Endothelial cell of umbilical vein (primary cell): ENCODE results near the gene HABP2. TPM values are rescaled to one million over a fixed set of nuclear protein-coding genes. Genes with fewer than 3 reads are reported as not detected.

ENCODE experiments used
- BruUV-seq: library from RNA; stranded (reverse); fragments of 400-500 nt; replicated peaks from 2 replicates; lab custom pipeline; 2021; lab: Mats Ljungman, UMichigan
- CTCF ChIA-PET: fragments of 300-600, 350-600 bp; sonication (Branson Sonifier 250); formaldehyde crosslinking; loops from one replicate; lab custom pipeline; 2021; ENCODE audit warnings: antibody characterized with exemption, inconsistent platforms; lab: Charles Lee
- POLR2A ChIA-PET: fragments of 300-600, 350-600 bp; sonication (Branson Sonifier 250); formaldehyde crosslinking; loops from one replicate; lab custom pipeline; 2021; ENCODE audit warnings: antibody characterized with exemption, inconsistent platforms; lab: Charles Lee
- DNase-seq: peaks from one replicate; pipeline ENCODE4 v3.0.0-alpha.2; 2011; ENCODE audit warnings: low read depth, low spot score
- FAIRE-seq: peaks from 2 replicates; lab custom pipeline; 2011; peaks lifted over from hg19 to GRCh38; lab: Jason Lieb, UNC
- H2AFZ ChIP-seq: 2 replicates; pipeline ENCODE4 v1.6.0; 2012; ENCODE audit warnings: low read depth, low read length, control low read depth, inconsistent platforms
- H3K27ac ChIP-seq: 2 replicates; pipeline ENCODE4 v1.5.1; 2011; ENCODE audit warnings: low read depth, mild to moderate bottlenecking, control low read depth, low read length, moderate library complexity; ENCODE audit not compliant: insufficient read depth
- H3K27me3 ChIP-seq, 2 experiments: 2 replicates each; pipeline versions ENCODE4 v1.6.0 to v1.6.1; 2011; ENCODE audit warnings: low read length in 2 of 2, mixed read lengths in 1 of 2; ENCODE audit not compliant: control insufficient read depth in 2 of 2, insufficient read depth in 2 of 2
- H3K36me3 ChIP-seq, 2 experiments: 2 replicates in 1 of 2; 3 replicates in 1 of 2; pipeline ENCODE4 v1.5.1; 2011; ENCODE audit warnings: low read length in 2 of 2, mild to moderate bottlenecking in 1 of 2, moderate library complexity in 1 of 2; ENCODE audit not compliant: control insufficient read depth in 2 of 2, insufficient read depth in 2 of 2; ENCODE audit errors: extremely low read depth in 1 of 2
- H3K4me1 ChIP-seq: 3 replicates; pipeline ENCODE4 v1.5.1; 2011; ENCODE audit warnings: mild to moderate bottlenecking, low read length; ENCODE audit not compliant: control insufficient read depth, insufficient read depth; ENCODE audit errors: extremely low read depth
- H3K4me2 ChIP-seq: 2 replicates; pipeline ENCODE4 v1.6.1; 2011; ENCODE audit warnings: low read length, control low read depth, mixed read lengths; ENCODE audit not compliant: insufficient read depth
- H3K4me3 ChIP-seq, 3 experiments: fragments of 200-600 bp in 1 of 3; sonication (generic), shearing (Covaris generic) in 1 of 3; replicated peaks in 1 of 3; 2 replicates each; pipeline ENCODE4 v1.5.1; 2011 to 2016; ENCODE audit warnings: control low read depth in 3 of 3, low read length in 3 of 3, mild to moderate bottlenecking in 2 of 3, inconsistent platforms in 1 of 3, low read depth in 1 of 3, moderate library complexity in 1 of 3; ENCODE audit not compliant: insufficient read depth in 1 of 3
- H3K79me2 ChIP-seq: 2 replicates; pipeline ENCODE4 v1.6.0; 2012; ENCODE audit warnings: low read length, inconsistent platforms; ENCODE audit not compliant: control insufficient read depth, insufficient read depth
- H3K9ac ChIP-seq: replicated peaks from 2 replicates; pipeline ENCODE3; 2011; ENCODE audit warnings: low read length, control low read depth; ENCODE audit not compliant: insufficient read depth; ENCODE audit errors: extremely low read depth
- H3K9me1 ChIP-seq: replicated peaks from 3 replicates; pipeline ENCODE4 v1.6.0; 2011; ENCODE audit warnings: mild to moderate bottlenecking, low read length; ENCODE audit not compliant: control insufficient read depth, insufficient read depth; ENCODE audit errors: extremely low read depth
- H3K9me3 ChIP-seq: replicated peaks from 2 replicates; pipeline ENCODE4 v1.5.1; 2012; ENCODE audit warnings: low read length, inconsistent platforms; ENCODE audit not compliant: control insufficient read depth, insufficient read depth
- H4K20me1 ChIP-seq: replicated peaks from 2 replicates; pipeline ENCODE3; 2011; ENCODE audit warnings: mild to moderate bottlenecking, low read length; ENCODE audit not compliant: control insufficient read depth, insufficient read depth; ENCODE audit errors: extremely low read depth
- EZH2 ChIP-seq: IDR thresholded peaks from 2 replicates; pipeline ENCODE4 v1.6.1; 2012; ENCODE audit warnings: borderline replicate concordance, low read depth, mild to moderate bottlenecking, moderate library complexity, low read length, inconsistent platforms; ENCODE audit not compliant: severe bottlenecking
- FOS ChIP-seq: IDR thresholded peaks from 2 replicates; pipeline ENCODE4 v1.6.1; 2011; ENCODE audit warnings: mild to moderate bottlenecking, low read length, moderate library complexity, borderline replicate concordance; ENCODE audit not compliant: insufficient read depth
- GATA2 ChIP-seq: IDR thresholded peaks from 2 replicates; pipeline ENCODE4 v1.7.0; 2011; ENCODE audit warnings: low read depth, mild to moderate bottlenecking, moderate library complexity, mixed read lengths, low read length; ENCODE audit not compliant: insufficient read length, insufficient read depth
- JUN ChIP-seq: IDR thresholded peaks from 2 replicates; pipeline ENCODE4 v1.6.1; 2011; ENCODE audit warnings: borderline replicate concordance, low read depth; ENCODE audit not compliant: insufficient read length, insufficient read depth
- MYC ChIP-seq: IDR thresholded peaks from one replicate; pipeline ENCODE4 v1.6.1; 2011; ENCODE audit warnings: mild to moderate bottlenecking, low read depth, low read length
- POLR2A ChIP-seq: IDR thresholded peaks from 2 replicates; pipeline ENCODE4 v1.6.1; 2012; ENCODE audit warnings: low read depth, mild to moderate bottlenecking, control low read depth, low read length
- POLR2AphosphoS5 ChIP-seq: IDR thresholded peaks from 2 replicates; pipeline ENCODE4 v1.6.1; 2012; ENCODE audit warnings: low read depth, mild to moderate bottlenecking, control low read depth, low read length, moderate library complexity; ENCODE audit not compliant: insufficient read depth
- dilution Hi-C: fragments of 300-500 bp; cut with MboI; formaldehyde crosslinking; loops from one replicate; pipeline ENCODE4 v1.15.0; 2019; ENCODE audit warnings: low sequenced_read_pairs; ENCODE audit not compliant: extremely low pct_ligation_motif_present
- intact Hi-C: fragments of 100-400 bp; cut with micrococcal nuclease; formaldehyde crosslinking; loops from one replicate; pipeline ENCODE4 v1.10.0; 2022
- polyA plus RNA-seq, 4 experiments: library from polyadenylated mRNA; depleted of rRNA in 3 of 4; stranded (reverse) in 3 of 4; unstranded in 1 of 4; fragments of >200 nt; gene quantifications; 2 replicates each; pipeline versions ENCODE4 v1.2.1 to v1.2.3, GENCODE V29; 2011 to 2012; ENCODE audit warnings: missing spikeins in 1 of 4
- total RNA-seq: library from RNA; stranded (reverse); gene quantifications from 2 replicates; pipeline ENCODE4 v1.2.3, GENCODE V29; 2021
- TF ChIP-seq, protein P1 (sequence below): IDR thresholded peaks from 2 replicates; pipeline ENCODE4 v1.6.1; 2011; ENCODE audit not compliant: insufficient read depth, insufficient read length
- TF ChIP-seq, protein P2 (sequence below), 2 donors: IDR thresholded peaks; 1 replicate in 1 of 2; 2 replicates in 1 of 2; pipeline ENCODE4 v1.5.1; 2011; ENCODE audit warnings: low read length in 2 of 2, mild to moderate bottlenecking in 2 of 2, moderate library complexity in 2 of 2, control low read depth in 1 of 2, inconsistent platforms in 1 of 2, low read depth in 1 of 2; ENCODE audit not compliant: insufficient read depth in 1 of 2; ENCODE audit errors: extremely low read depth in 1 of 2

Gene HABP2
- total and polyA plus RNA-seq, 2 donors (not counting 3 experiments of a cell fraction or from before 2014, with no cell fraction given) = 0.04 TPM; not detected in 1

GRCh38 chr10:113618338-113618737 lies 65.5 kb downstream of the HABP2 start:
- TF ChIP-seq MYC (no peak), EZH2 (no peak), POLR2A (no peak), POLR2AphosphoS5 (no peak), FOS (no peak), GATA2 (no peak), JUN (no peak)
- TF ChIP-seq, protein P1, sequence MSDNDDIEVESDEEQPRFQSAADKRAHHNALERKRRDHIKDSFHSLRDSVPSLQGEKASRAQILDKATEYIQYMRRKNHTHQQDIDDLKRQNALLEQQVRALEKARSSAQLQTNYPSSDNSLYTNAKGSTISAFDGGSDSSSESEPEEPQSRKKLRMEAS = no peak
- POLR2A ChIA-PET = no interaction called here
- Histone ChIP-seq H4K20me1 (no peaks in the 10 kb centered on the region), H3K27me3 (peaks cover 2 to 19% of the 10 kb centered on the region in 2 experiments), H3K9me1 (no peaks in the 10 kb centered on the region), H3K4me2 (no peak overlapping the region), H2AFZ (no peak overlapping the region), H3K27ac (no peak overlapping the region), H3K4me3 (no peak overlapping the region), H3K9me3 (no peaks in the 10 kb centered on the region), H3K4me1 (no peaks in the 10 kb centered on the region), H3K79me2 (no peaks in the 10 kb centered on the region), H3K9ac (no peak overlapping the region), H3K36me3 (no peaks in the 10 kb centered on the region)
- CTCF ChIA-PET = no interaction called here
- intact Hi-C loops (no loop called here), dilution Hi-C loops (no loop called here)
- FAIRE-seq (no peak), DNase-seq (no peak)
- no TSS peak for BruUV-seq

DNA sequence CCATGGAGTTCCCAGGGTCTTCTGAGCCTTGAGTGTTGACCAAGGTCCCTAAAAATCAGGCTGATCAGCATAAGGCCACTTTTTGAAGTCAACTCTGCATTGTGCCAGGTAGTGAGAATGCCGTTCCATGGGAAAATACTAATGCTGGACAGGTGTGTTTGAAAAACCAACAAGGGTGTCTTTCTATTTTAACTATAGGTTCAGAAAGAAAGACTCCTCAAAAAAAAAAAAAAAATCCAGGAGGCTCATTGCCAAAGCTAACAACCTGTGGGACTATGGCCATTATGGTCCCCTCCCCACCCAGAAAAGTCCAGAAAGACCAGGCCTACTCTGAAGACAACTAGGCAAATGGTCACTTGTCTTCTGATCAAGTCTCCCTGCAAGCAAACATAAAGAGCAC lies 66.5 kb downstream of the HABP2 start:
- no peaks in the 10 kb centered on the region for H3K4me1 ChIP-seq
- intact Hi-C loops (no loop called here), dilution Hi-C loops (no loop called here)
- H3K27ac ChIP-seq = no peak overlapping the region
- DNase-seq (no peak), FAIRE-seq (no peak)
- no peak overlapping the region for H3K4me2 ChIP-seq
- peaks cover 2 to 19% of the 10 kb centered on the region in 2 experiments for H3K27me3 ChIP-seq
- TF ChIP-seq JUN = no peak
- TF ChIP-seq POLR2A = no peak
- no peak for TF ChIP-seq MYC
- TF ChIP-seq, protein P1 = no peak
- no peak for TF ChIP-seq POLR2AphosphoS5
- TF ChIP-seq GATA2 = no peak
- TF ChIP-seq FOS = no peak
- TF ChIP-seq, protein P2, sequence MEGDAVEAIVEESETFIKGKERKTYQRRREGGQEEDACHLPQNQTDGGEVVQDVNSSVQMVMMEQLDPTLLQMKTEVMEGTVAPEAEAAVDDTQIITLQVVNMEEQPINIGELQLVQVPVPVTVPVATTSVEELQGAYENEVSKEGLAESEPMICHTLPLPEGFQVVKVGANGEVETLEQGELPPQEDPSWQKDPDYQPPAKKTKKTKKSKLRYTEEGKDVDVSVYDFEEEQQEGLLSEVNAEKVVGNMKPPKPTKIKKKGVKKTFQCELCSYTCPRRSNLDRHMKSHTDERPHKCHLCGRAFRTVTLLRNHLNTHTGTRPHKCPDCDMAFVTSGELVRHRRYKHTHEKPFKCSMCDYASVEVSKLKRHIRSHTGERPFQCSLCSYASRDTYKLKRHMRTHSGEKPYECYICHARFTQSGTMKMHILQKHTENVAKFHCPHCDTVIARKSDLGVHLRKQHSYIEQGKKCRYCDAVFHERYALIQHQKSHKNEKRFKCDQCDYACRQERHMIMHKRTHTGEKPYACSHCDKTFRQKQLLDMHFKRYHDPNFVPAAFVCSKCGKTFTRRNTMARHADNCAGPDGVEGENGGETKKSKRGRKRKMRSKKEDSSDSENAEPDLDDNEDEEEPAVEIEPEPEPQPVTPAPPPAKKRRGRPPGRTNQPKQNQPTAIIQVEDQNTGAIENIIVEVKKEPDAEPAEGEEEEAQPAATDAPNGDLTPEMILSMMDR (IDR thresholded peaks at IDR 0.05; ENCODE audit: extremely low read depth in 1 of 2, insufficient read depth in 1 of 2, low read depth in 1 of 2, low read length in 2 of 2) = no peak
- no peak for TF ChIP-seq EZH2
- H3K9me3 ChIP-seq = no peaks in the 10 kb centered on the region
- no peak overlapping the region for H3K9ac ChIP-seq
- no peaks in the 10 kb centered on the region for H3K79me2 ChIP-seq
- no TSS peak for BruUV-seq
- no peaks in the 10 kb centered on the region for H4K20me1 ChIP-seq
- ChIA-PET POLR2A (no interaction called here), CTCF (no interaction called here)
- H3K9me1 ChIP-seq = no peaks in the 10 kb centered on the region
- H2AFZ ChIP-seq = no peak overlapping the region
- no peak overlapping the region for H3K4me3 ChIP-seq
- H3K36me3 ChIP-seq = no peaks in the 10 kb centered on the region
